A673 (cell line): ENCODE measurements around the gene AMOT. TPM values are rescaled to one million over a fixed set of nuclear protein-coding genes. Genes with fewer than 3 reads are reported as not detected.

Experiments
- BruUV-seq: library from RNA; stranded (reverse); fragments of 400-500 nt; replicated peaks from 2 replicates; lab custom pipeline; 2021; lab: Mats Ljungman, UMichigan
- CTCF ChIA-PET: fragments of 300-600 bp; sonication (Branson Sonifier 250); formaldehyde crosslinking; loops from one replicate; lab custom pipeline; 2022; ENCODE audit warnings: antibody characterized with exemption; lab: Charles Lee
- POLR2A ChIA-PET: fragments of 300-600 bp; sonication (Branson Sonifier 250); formaldehyde crosslinking; loops from one replicate; lab custom pipeline; 2022; ENCODE audit warnings: antibody characterized with exemption; ENCODE audit not compliant: low non-redundant PET; lab: Charles Lee
- DNase-seq: peaks from one replicate; pipeline ENCODE4 v3.0.0-alpha.2; 2015; ENCODE audit warnings: low spot score
- H3K27ac ChIP-seq: fragments of 200-600 bp; sonication (generic); 2 replicates; pipeline ENCODE4 v1.5.1; 2016; ENCODE audit warnings: mixed run types, low read depth, mild to moderate bottlenecking, mixed read lengths, antibody characterized with exemption, low read length; ENCODE audit not compliant: poor library complexity, severe bottlenecking
- H3K27me3 ChIP-seq: fragments of 200-600 bp; sonication (generic); replicated peaks from 2 replicates; pipeline ENCODE4 v1.6.1; 2017; ENCODE audit warnings: mixed run types, low read depth, mild to moderate bottlenecking, mixed read lengths, antibody characterized with exemption, low read length; ENCODE audit not compliant: insufficient read depth, poor library complexity
- H3K36me3 ChIP-seq: fragments of 200-600 bp; sonication (generic); 2 replicates; pipeline ENCODE4 v1.6.1; 2016; ENCODE audit warnings: mixed run types, mild to moderate bottlenecking, mixed read lengths, antibody characterized with exemption, low read length; ENCODE audit not compliant: insufficient read depth, poor library complexity, severe bottlenecking
- H3K4me1 ChIP-seq: fragments of 200-600 bp; sonication (generic); 2 replicates; pipeline ENCODE4 v1.6.1; 2017; ENCODE audit warnings: mixed run types, mild to moderate bottlenecking, mixed read lengths, antibody characterized with exemption, low read length; ENCODE audit not compliant: insufficient read depth, poor library complexity, severe bottlenecking
- H3K4me3 ChIP-seq: fragments of 200-600 bp; sonication (generic); 2 replicates; pipeline ENCODE4 v1.5.1; 2016; ENCODE audit warnings: low read depth, mixed run types, mild to moderate bottlenecking, mixed read lengths, low read length; ENCODE audit not compliant: poor library complexity, severe bottlenecking
- H3K9me3 ChIP-seq: fragments of 200-600 bp; sonication (generic); 2 replicates; pipeline ENCODE4 v1.6.1; 2016; ENCODE audit warnings: mixed run types, low read depth, mild to moderate bottlenecking, mixed read lengths, antibody characterized with exemption, low read length; ENCODE audit not compliant: poor library complexity, severe bottlenecking
- EZH2 ChIP-seq: fragments of 200-600 bp; sonication (generic); IDR thresholded peaks from 2 replicates; pipeline ENCODE4 v1.6.1; 2017; ENCODE audit warnings: borderline replicate concordance, low read depth, mild to moderate bottlenecking, mixed read lengths, antibody characterized with exemption, low read length; ENCODE audit not compliant: poor library complexity, severe bottlenecking
- intact Hi-C: fragments of 100-400 bp; cut with micrococcal nuclease; formaldehyde crosslinking; loops from one replicate; pipeline ENCODE4 v1.10.0; 2022; ENCODE audit not compliant: unreplicated experiment
- total RNA-seq: library from RNA; stranded (reverse); gene quantifications from 2 replicates; pipeline ENCODE4 v1.2.3, GENCODE V29; 2021
- TF ChIP-seq, protein P1 (sequence below): fragments of 300-800, 200-600 bp; sonication (generic); conservative IDR thresholded peaks from 2 replicates; pipeline ENCODE4 v1.5.1; 2017; ENCODE audit warnings: low read depth, mild to moderate bottlenecking, antibody characterized with exemption, low read length, moderate library complexity, mixed read lengths

Gene AMOT
- total RNA-seq, 1 experiment from 2014 or later, result 2.6 TPM

DNA sequence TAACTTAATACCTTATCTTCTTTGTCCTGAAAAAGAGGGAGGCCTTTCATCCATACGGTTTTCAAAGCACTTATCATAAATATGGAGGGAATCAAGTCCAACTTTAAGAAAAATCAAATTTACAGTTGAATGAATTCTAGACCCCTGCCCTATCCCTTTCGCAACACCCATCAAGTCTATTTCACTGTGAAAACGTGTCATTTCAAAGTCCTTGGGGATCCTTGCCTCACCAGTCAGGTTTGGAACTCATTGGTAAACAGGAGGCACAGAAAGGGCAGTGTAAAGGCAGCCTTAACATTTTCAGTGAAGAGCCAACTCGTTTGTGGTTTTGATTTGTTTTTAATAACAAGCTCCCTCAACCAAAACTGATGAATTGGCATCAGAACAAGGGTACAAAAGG lies 66.5 kb downstream of the AMOT start:
- Histone ChIP-seq H3K4me1 (no peaks in the 10 kb centered on the region), H3K4me3 (no peak overlapping the region), H3K36me3 (no peaks in the 10 kb centered on the region), H3K9me3 (no peaks in the 10 kb centered on the region), H3K27ac (no peak overlapping the region), H3K27me3 (peaks cover 12% of the 10 kb centered on the region)
- BruUV-seq, result no TSS peak
- intact Hi-C loops, result no loop called here
- CTCF ChIA-PET, result no interaction called here
- POLR2A ChIA-PET, result no interaction called here
- no peak for DNase-seq
- TF ChIP-seq EZH2, result no peak
- TF ChIP-seq, protein P1, sequence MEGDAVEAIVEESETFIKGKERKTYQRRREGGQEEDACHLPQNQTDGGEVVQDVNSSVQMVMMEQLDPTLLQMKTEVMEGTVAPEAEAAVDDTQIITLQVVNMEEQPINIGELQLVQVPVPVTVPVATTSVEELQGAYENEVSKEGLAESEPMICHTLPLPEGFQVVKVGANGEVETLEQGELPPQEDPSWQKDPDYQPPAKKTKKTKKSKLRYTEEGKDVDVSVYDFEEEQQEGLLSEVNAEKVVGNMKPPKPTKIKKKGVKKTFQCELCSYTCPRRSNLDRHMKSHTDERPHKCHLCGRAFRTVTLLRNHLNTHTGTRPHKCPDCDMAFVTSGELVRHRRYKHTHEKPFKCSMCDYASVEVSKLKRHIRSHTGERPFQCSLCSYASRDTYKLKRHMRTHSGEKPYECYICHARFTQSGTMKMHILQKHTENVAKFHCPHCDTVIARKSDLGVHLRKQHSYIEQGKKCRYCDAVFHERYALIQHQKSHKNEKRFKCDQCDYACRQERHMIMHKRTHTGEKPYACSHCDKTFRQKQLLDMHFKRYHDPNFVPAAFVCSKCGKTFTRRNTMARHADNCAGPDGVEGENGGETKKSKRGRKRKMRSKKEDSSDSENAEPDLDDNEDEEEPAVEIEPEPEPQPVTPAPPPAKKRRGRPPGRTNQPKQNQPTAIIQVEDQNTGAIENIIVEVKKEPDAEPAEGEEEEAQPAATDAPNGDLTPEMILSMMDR, result no peak

DNA sequence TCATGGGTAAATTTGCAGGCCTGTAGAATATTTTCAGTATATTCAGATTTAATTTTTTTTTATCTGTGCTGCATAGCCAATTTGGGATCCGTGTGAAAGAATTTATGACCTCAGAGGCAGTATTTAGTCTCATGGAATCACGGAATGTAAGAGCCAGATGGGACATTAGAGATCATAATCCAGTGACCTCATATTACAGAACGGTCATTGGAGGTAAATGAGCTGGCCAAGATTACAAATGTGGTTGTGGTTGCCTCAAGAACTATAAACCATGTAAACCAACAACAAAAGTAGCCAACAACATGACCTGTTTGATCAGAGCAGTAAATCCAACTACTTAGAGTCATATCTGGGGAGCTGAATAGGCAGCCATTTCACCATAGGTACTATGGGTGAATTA lies 71.6 kb downstream of the AMOT start:
- H3K27me3 ChIP-seq, result no peaks in the 10 kb centered on the region
- no peak for DNase-seq
- no peaks in the 10 kb centered on the region for H3K4me1 ChIP-seq
- H3K9me3 ChIP-seq, result no peaks in the 10 kb centered on the region
- ChIA-PET POLR2A (no interaction called here), CTCF (no interaction called here)
- no peaks in the 10 kb centered on the region for H3K36me3 ChIP-seq
- BruUV-seq, result no TSS peak
- intact Hi-C loops, result no loop called here
- no peak overlapping the region for H3K27ac ChIP-seq
- no peak overlapping the region for H3K4me3 ChIP-seq
- TF ChIP-seq EZH2, result no peak
- TF ChIP-seq, protein P1, result no peak

DNA sequence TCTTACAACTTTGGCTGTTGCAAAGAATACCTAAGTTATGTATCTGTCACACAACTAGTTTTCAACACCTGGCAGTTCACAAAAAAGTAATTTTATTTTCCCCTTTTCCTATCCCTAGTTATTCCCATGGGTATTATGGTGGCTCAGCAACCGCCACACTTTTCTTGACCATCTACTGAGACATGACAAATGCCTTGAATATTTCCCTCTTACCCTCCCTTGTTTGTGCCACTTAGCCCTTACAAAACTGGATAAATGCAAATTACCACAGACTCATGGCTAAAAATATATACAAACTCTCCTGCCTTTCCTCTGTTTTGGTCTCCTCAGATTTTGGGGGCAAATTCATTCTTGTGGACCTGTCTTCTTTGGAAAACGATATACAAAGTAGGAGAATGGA lies 72.1 kb downstream of the AMOT start:
- CTCF ChIA-PET, result no interaction called here
- intact Hi-C loops, result no loop called here

More for the DNA sequence above, 72.1 kb downstream of the AMOT start:
- Histone ChIP-seq H3K4me1 (no peaks in the 10 kb centered on the region), H3K36me3 (no peaks in the 10 kb centered on the region), H3K9me3 (no peaks in the 10 kb centered on the region), H3K27me3 (no peaks in the 10 kb centered on the region), H3K4me3 (no peak overlapping the region), H3K27ac (no peak overlapping the region)
- DNase-seq, result no peak
- TF ChIP-seq EZH2, result no peak
- TF ChIP-seq, protein P1, result no peak
- BruUV-seq, result no TSS peak
- POLR2A ChIA-PET, result no interaction called here
